H9 (cell line): ENCODE data around the gene ITIH2. TPM values are rescaled to one million over a fixed set of nuclear protein-coding genes. Genes with fewer than 3 reads are reported as not detected.

Source experiments
- DNase-seq: peaks from one replicate; pipeline ENCODE4 v3.0.0-alpha.2; 2017
- H2AFZ ChIP-seq: one replicate; pipeline ENCODE4 v1.6.1; 2013; ENCODE audit warnings: mild to moderate bottlenecking, low read length, control low read depth, moderate library complexity
- H2AK5ac ChIP-seq: 2 replicates; pipeline ENCODE4 v1.6.1; 2013; ENCODE audit warnings: low read length, control low read depth, mixed read lengths; ENCODE audit not compliant: insufficient read length
- H2BK120ac ChIP-seq: one replicate; pipeline ENCODE4 v1.6.1; 2013; ENCODE audit warnings: low read depth, mild to moderate bottlenecking, low read length, control low read depth, inconsistent platforms; ENCODE audit not compliant: poor library complexity, severe bottlenecking
- H2BK12ac ChIP-seq: 2 replicates; pipeline ENCODE4 v1.6.1; 2013; ENCODE audit warnings: low read length, control low read depth, mixed read lengths, low read depth; ENCODE audit not compliant: insufficient read length
- H2BK15ac ChIP-seq: 2 replicates; pipeline ENCODE4 v1.6.1; 2013; ENCODE audit warnings: low read depth, low read length, control low read depth
- H2BK20ac ChIP-seq: one replicate; pipeline ENCODE4 v1.6.1; 2013; ENCODE audit warnings: low read depth, mild to moderate bottlenecking, low read length, control low read depth, inconsistent platforms; ENCODE audit not compliant: poor library complexity, severe bottlenecking
- H2BK5ac ChIP-seq: 2 replicates; pipeline ENCODE4 v1.6.1; 2013; ENCODE audit warnings: low read length, control low read depth, mixed read lengths; ENCODE audit not compliant: insufficient read length
- H3K14ac ChIP-seq: 2 replicates; pipeline ENCODE4 v1.6.1; 2013; ENCODE audit warnings: low read length, control low read depth; ENCODE audit not compliant: insufficient read depth
- H3K18ac ChIP-seq: 2 replicates; pipeline ENCODE4 v1.6.1; 2013; ENCODE audit warnings: low read depth, mild to moderate bottlenecking, mixed read lengths, low read length, control low read depth; ENCODE audit not compliant: insufficient read length
- H3K23ac ChIP-seq: 2 replicates; pipeline ENCODE4 v1.6.1; 2013; ENCODE audit warnings: low read length, control low read depth, mixed read lengths, low read depth; ENCODE audit not compliant: insufficient read length
- H3K23me2 ChIP-seq: 2 replicates; pipeline ENCODE4 v1.6.1; 2013; ENCODE audit warnings: low read depth, mild to moderate bottlenecking, mixed read lengths, low read length, control low read depth; ENCODE audit not compliant: insufficient read length, poor library complexity, severe bottlenecking
- H3K27ac ChIP-seq: 2 replicates; pipeline ENCODE4 v1.5.1; 2013; ENCODE audit warnings: low read length, control low read depth, mixed read lengths, low read depth; ENCODE audit not compliant: insufficient read length
- H3K27me3 ChIP-seq: 2 replicates; pipeline ENCODE4 v1.6.1; 2013; ENCODE audit warnings: low read length, control low read depth, inconsistent platforms; ENCODE audit not compliant: insufficient read depth
- H3K4ac ChIP-seq: 2 replicates; pipeline ENCODE4 v1.6.1; 2013; ENCODE audit warnings: low read depth, mild to moderate bottlenecking, control low read depth, inconsistent platforms, low read length, moderate library complexity
- H3K4me1 ChIP-seq: 2 replicates; pipeline ENCODE4 v1.6.1; 2013; ENCODE audit warnings: low read length, control low read depth, inconsistent platforms; ENCODE audit not compliant: insufficient read depth
- H3K4me2 ChIP-seq: 2 replicates; pipeline ENCODE4 v1.6.1; 2013; ENCODE audit warnings: low read length, control low read depth, mixed read lengths; ENCODE audit not compliant: insufficient read length, insufficient read depth
- H3K56ac ChIP-seq: 2 replicates; pipeline ENCODE4 v1.6.1; 2013; ENCODE audit warnings: low read depth, mild to moderate bottlenecking, mixed read lengths, low read length, control low read depth; ENCODE audit not compliant: insufficient read length
- H3K79me1 ChIP-seq: 2 replicates; pipeline ENCODE4 v1.6.1; 2013; ENCODE audit warnings: low read depth, mild to moderate bottlenecking, moderate library complexity, low read length, control low read depth, inconsistent platforms; ENCODE audit not compliant: insufficient read depth, poor library complexity, severe bottlenecking
- H3K79me2 ChIP-seq: 2 replicates; pipeline ENCODE4 v1.6.1; 2013; ENCODE audit warnings: low read length, control low read depth, inconsistent platforms; ENCODE audit not compliant: insufficient read depth
- H3K9ac ChIP-seq: 2 replicates; pipeline ENCODE4 v1.6.1; 2013; ENCODE audit warnings: low read length, control low read depth, mixed read lengths; ENCODE audit not compliant: insufficient read length; ENCODE audit errors: extremely low read depth
- H3K9me3 ChIP-seq: one replicate; pipeline ENCODE4 v1.6.1; 2013; ENCODE audit warnings: low read depth, low read length, inconsistent platforms; ENCODE audit not compliant: control insufficient read depth
- H3T11ph ChIP-seq: one replicate; pipeline ENCODE4 v1.6.1; 2013; ENCODE audit warnings: mild to moderate bottlenecking, low read length, control low read depth, inconsistent platforms
- H4K20me1 ChIP-seq: one replicate; pipeline ENCODE4 v1.6.1; 2013; ENCODE audit not compliant: control insufficient read depth, insufficient read length, insufficient read depth
- H4K5ac ChIP-seq: 2 replicates; pipeline ENCODE4 v1.6.1; 2013; ENCODE audit warnings: low read depth, mild to moderate bottlenecking, mixed read lengths, low read length, control low read depth; ENCODE audit not compliant: insufficient read length
- H4K8ac ChIP-seq: replicated peaks from 2 replicates; pipeline ENCODE4 v1.6.1; 2013; ENCODE audit warnings: low read length, control low read depth, mixed read lengths, low read depth; ENCODE audit not compliant: insufficient read length
- H4K91ac ChIP-seq: 2 replicates; pipeline ENCODE4 v1.6.1; 2013; ENCODE audit warnings: low read depth, mild to moderate bottlenecking, moderate library complexity, mixed read lengths, low read length, control low read depth; ENCODE audit not compliant: insufficient read length
- H3K27ac Mint-ChIP-seq, 3 experiments: 2 replicates in 2 of 3; 3 replicates in 1 of 3; pipeline ENCODE4 v1.8.0; 2020 to 2021; ENCODE audit warnings: mixed read lengths in 3 of 3, mild to moderate bottlenecking in 1 of 3, moderate library complexity in 1 of 3
- H3K27me3 Mint-ChIP-seq: 2 replicates; pipeline ENCODE4 v1.8.0; 2021; ENCODE audit warnings: low read depth, mild to moderate bottlenecking, moderate library complexity, mixed read lengths
- H3K36me3 Mint-ChIP-seq, 3 experiments: 2 replicates in 2 of 3; 3 replicates in 1 of 3; pipeline ENCODE4 v1.8.0; 2020 to 2021; ENCODE audit warnings: low read depth in 3 of 3, mixed read lengths in 3 of 3; ENCODE audit not compliant: insufficient read depth in 1 of 3
- H3K4me1 Mint-ChIP-seq, 2 experiments: 2 replicates each; pipeline ENCODE4 v1.8.0; 2020; ENCODE audit warnings: mixed read lengths in 2 of 2
- H3K4me3 Mint-ChIP-seq, 2 experiments: 2 replicates in 1 of 2; 3 replicates in 1 of 2; pipeline ENCODE4 v1.8.0; 2020 to 2021; ENCODE audit warnings: mild to moderate bottlenecking in 2 of 2, mixed read lengths in 2 of 2, moderate library complexity in 1 of 2
- H3K9me3 Mint-ChIP-seq, 2 experiments: 2 replicates in 1 of 2; 3 replicates in 1 of 2; pipeline ENCODE4 v1.8.0; 2020; ENCODE audit warnings: mild to moderate bottlenecking in 2 of 2, mixed read lengths in 2 of 2, moderate library complexity in 1 of 2
- CTCF ChIP-seq: fragments of 200-600 bp; sonication (generic); conservative IDR thresholded peaks from 3 replicates; pipeline ENCODE4 v1.8.0; 2021; ENCODE audit warnings: antibody characterized with exemption, mild to moderate bottlenecking
- WGBS: extraction: QIAGEN DNeasy Blood & Tissue Kit; methylation state at CpG from one replicate; pipeline ENCODE4 v1.1.7; 2013; ENCODE audit warnings: missing lambda C conversion rate, low lambda C conversion rate, mixed read lengths; ENCODE audit not compliant: insufficient read length; ENCODE audit errors: extremely low coverage; 5-methylcytosine and 5-hydroxymethylcytosine counted together
- total RNA-seq: library from RNA; stranded (reverse); gene quantifications from 2 replicates; pipeline ENCODE4 v1.2.1, GENCODE V29; 2021

ITIH2 gene
- total RNA-seq, 1 experiment from 2014 or later, result not detected

DNA sequence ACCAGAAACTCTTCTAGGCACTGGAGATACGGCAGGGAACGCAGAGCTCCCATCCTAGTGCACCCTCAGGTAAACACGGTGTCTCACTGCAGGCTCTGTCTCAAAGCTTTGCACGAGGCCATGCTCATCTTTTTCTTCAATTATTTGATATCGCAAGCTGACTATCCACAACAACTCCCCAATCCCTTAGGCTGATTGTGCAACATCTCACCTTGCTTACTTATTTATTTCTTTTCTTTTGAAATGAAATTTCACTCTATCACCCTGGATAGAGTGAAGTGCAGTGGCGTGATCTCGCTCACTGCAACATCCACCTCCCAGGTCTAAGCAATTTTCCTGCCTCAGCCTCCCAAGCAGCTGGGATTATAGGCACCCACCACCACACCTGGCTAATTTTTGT, 12.4 kb downstream of the ITIH2 start:
- no peak for TF ChIP-seq CTCF
- Histone ChIP-seq H3K4ac (no peak overlapping the region), H4K91ac (no peak overlapping the region), H3K9me3 (no peaks in the 10 kb centered on the region), H3T11ph (no peak overlapping the region), H3K79me1 (no peaks in the 10 kb centered on the region), H3K56ac (no peak overlapping the region), H3K27ac (no peak overlapping the region), H2BK5ac (no peak overlapping the region), H2BK20ac (no peak overlapping the region), H3K4me2 (no peak overlapping the region), H3K14ac (no peak overlapping the region), H3K9ac (no peak overlapping the region), H4K20me1 (no peaks in the 10 kb centered on the region), H3K18ac (no peak overlapping the region), H2BK12ac (no peak overlapping the region), H2AK5ac (no peak overlapping the region), H3K79me2 (no peaks in the 10 kb centered on the region), H2AFZ (no peak overlapping the region), H3K27me3 (no peaks in the 10 kb centered on the region), H3K23ac (no peak overlapping the region), H4K8ac (no peak overlapping the region), H2BK15ac (no peak overlapping the region), H3K4me1 (no peaks in the 10 kb centered on the region), H3K23me2 (no peaks in the 10 kb centered on the region), H2BK120ac (no peak overlapping the region), H4K5ac (no peak overlapping the region)
- peaks cover 2 to 3% of the 10 kb centered on the region in 2 experiments; a peak in 2 of 4 replicates for H3K4me1 Mint-ChIP-seq
- no peaks in the 10 kb centered on the region for H3K9me3 Mint-ChIP-seq
- H3K36me3 Mint-ChIP-seq, result no peaks in the 10 kb centered on the region
- no peaks in the 10 kb centered on the region; the same call in 1 of the 2 replicates for H3K27me3 Mint-ChIP-seq
- DNase-seq, result no peak
- no CpG with 5 or more reads among the region's 7 CpGs for WGBS
- no peak overlapping the region for H3K4me3 Mint-ChIP-seq
- H3K27ac Mint-ChIP-seq, result no peak overlapping the region
